NCI-H526 (cell line): Measurements from ENCODE around the gene SETD3.

Source experiments
- DNase-seq, 2 experiments: peaks; one replicate each; lab custom pipeline; 2025; lab: John Stamatoyannopoulos, UW

The SETD3 gene

GRCh38 chr14:99497894-99498293, 17.2 kb upstream of the SETD3 start:
- no peak for DNase-seq

GRCh38 chr14:99497341-99497740, 16.7 kb upstream of the SETD3 start:
- no peak for DNase-seq

- DNase-seq, result no peak
Measured at GRCh38 chr14:99484106-99484505, 3.4 kb upstream of the SETD3 start.

- DNase-seq, result no peak
Measured at GRCh38 chr14:99481745-99482099, 1.1 kb upstream of the SETD3 start.

- DNase-seq, result peak; percentile 99
Measured at GRCh38 chr14:99480917-99481744, 472 bp upstream of the SETD3 start, which contains the start of gene CCNK. Gene CCNK (plus strand): TSS chr14:99481409. CDS start chr14:99492678, 11,269 bp downstream.

- DNase-seq, result no peak
Measured at GRCh38 chr14:99479160-99479905, 1.3 kb downstream of the SETD3 start.

- DNase-seq, result no peak
Measured at GRCh38 chr14:99478128-99478527, 2.5 kb downstream of the SETD3 start.

GRCh38 chr14:99476864-99477263, 3.8 kb downstream of the SETD3 start:
- DNase-seq, result no peak

- no peak for DNase-seq
Measured at GRCh38 chr14:99475660-99476059, 5.0 kb downstream of the SETD3 start.

GRCh38 chr14:99475179-99475578, 5.5 kb downstream of the SETD3 start:
- no peak for DNase-seq

GRCh38 chr14:99473458-99473857, 7.2 kb downstream of the SETD3 start:
- no peak for DNase-seq

- DNase-seq, result no peak
Measured at GRCh38 chr14:99472937-99473336, 7.7 kb downstream of the SETD3 start.

GRCh38 chr14:99471731-99472130, 8.9 kb downstream of the SETD3 start:
- DNase-seq, result no peak

- no peak for DNase-seq
Measured at GRCh38 chr14:99468836-99469592, 11.6 kb downstream of the SETD3 start.

- no peak for DNase-seq
Measured at GRCh38 chr14:99468081-99468480, 12.6 kb downstream of the SETD3 start.

- no peak for DNase-seq
Measured at GRCh38 chr14:99467336-99468078, 13.2 kb downstream of the SETD3 start.

- no peak for DNase-seq
Measured at GRCh38 chr14:99466758-99467157, 13.9 kb downstream of the SETD3 start.

GRCh38 chr14:99465288-99465687, 15.4 kb downstream of the SETD3 start:
- DNase-seq, result no peak

GRCh38 chr14:99463974-99464373, 16.7 kb downstream of the SETD3 start:
- no peak for DNase-seq

GRCh38 chr14:99462210-99462609, 18.4 kb downstream of the SETD3 start:
- DNase-seq, result no peak

- peak in 1 of 2 experiments; percentile 24 for DNase-seq
Measured at GRCh38 chr14:99461411-99462085, 19.1 kb downstream of the SETD3 start.
